Renal cortex interstitium (tissue), 11 donors: ENCODE measurements around the gene NPEPPS. TPM values are rescaled to one million over a fixed set of nuclear protein-coding genes. Genes with fewer than 3 reads are reported as not detected.

Experiments
- DNase-seq, 11 donors: peaks; one replicate each; pipeline ENCODE4 v3.0.0-alpha.2; 2013; ENCODE audit warnings: low read depth in 9 of 11, low spot score in 4 of 11; ENCODE audit errors: extremely low read depth in 1 of 11
- polyA plus RNA-seq, 3 donors: library from polyadenylated mRNA; unstranded; fragments of 120-200 nt; gene quantifications; one replicate each; pipeline ENCODE4 v1.2.1, GENCODE V29; 2013; ENCODE audit not compliant: insufficient read length in 3 of 3

Gene NPEPPS
- polyA plus RNA-seq, 3 donors: 149 to 190 (median 150) TPM

DNA sequence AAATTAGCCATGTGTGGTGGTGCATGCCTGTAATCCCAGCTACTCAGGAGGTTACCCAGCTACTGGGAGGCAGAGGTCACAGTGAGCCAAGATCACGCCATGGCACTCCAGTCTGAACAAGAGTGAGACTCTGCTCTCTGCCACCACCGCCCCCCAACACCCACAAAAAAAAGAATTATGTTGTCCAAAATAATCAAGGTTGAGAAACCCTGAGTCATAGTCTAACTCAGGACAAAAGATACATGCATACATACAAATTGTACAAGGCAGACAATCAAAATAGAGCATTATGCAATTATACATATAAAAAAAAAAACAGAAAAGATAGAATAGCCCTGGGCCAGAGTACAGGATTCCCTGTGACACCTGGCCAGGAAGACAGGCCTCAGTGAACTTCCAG, 112.2 kb downstream of the NPEPPS start:
- no peak for DNase-seq

DNA sequence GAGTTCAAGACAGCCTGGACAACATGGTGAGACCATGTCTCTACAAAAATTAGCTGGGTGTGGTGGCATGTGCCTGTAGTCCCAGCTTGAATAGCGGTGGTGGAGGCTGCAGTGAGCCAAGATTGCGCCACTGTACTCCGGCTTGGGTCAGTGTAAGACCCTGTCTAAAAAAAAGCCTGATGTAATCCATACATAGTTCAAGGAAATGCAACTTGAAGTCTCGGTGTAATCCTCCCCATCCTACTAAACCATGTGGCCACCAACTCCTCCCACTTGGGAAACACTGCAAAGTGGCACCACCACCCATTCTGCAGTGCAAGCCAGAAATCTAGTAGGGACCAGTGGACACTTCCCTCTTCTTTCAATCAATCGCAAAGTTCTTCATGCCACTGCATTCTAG, 113.4 kb downstream of the NPEPPS start:
- DNase-seq: no peak

DNA sequence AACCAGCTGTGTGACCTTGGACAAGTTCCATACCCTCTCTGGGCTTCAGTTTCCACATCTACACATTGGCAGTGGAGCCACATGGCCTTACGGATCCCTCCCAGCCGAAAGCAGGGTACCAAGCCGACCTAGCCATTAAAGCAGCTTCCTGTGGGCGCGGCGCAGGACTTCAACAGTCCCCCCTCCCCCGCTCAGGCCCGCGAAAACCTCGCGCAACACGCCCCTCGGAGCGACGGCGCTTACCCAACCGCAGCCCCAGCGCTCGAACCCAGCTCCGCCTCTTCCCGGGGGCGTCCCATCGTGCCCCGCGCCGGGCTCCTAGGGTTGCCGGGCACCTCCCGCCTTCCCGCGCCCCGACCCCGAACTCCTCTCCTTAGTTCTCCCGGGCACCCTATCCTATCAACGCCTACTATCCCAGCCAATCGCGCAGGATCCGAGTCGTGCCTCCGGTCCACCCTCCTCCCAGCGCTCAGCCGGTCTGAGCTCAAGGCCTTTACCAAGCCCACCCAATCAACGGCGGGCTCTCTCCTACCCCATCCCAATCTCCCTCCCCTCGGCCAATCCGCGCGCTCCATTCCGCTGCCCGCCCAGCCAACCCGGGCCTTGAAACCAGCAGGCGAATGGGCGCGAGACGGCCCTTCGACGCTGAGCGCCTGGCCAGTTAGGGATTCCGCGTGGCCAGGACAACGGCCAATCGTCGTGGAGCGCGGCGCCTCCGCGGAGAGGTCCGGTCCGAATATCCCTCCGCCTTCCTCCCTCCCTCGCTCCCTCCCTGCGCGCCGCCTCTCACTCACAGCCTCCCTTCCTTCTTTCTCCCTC, 118.5 kb downstream of the NPEPPS start, which contains the start of gene KPNB1:
TSS of gene KPNB1 (plus strand) at position 767 of the 819 bp plus-strand sequence. CDS start 326 bp downstream, outside the sequence.
- peak; percentile 97 to 100 (median 99) for DNase-seq

DNA sequence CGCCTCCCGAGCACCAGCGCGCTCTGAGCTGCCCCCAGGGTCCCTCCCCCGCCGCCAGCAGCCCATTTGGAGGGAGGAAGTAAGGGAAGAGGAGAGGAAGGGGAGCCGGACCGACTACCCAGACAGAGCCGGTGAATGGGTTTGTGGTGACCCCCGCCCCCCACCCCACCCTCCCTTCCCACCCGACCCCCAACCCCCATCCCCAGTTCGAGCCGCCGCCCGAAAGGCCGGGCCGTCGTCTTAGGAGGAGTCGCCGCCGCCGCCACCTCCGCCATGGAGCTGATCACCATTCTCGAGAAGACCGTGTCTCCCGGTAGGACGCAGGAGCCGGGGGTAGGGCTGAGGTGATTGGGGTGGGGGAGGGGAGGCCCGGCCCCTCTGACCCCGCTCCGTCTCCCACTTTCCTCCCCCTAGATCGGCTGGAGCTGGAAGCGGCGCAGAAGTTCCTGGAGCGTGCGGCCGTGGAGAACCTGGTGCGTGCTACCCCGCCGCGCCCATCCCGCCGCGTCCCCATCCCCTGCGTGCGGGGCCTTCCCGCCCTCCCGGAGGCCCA, 119.1 kb downstream of the NPEPPS start:
- peak in 5 of 11 donors; percentile 10 to 50 (median 35) for DNase-seq

DNA sequence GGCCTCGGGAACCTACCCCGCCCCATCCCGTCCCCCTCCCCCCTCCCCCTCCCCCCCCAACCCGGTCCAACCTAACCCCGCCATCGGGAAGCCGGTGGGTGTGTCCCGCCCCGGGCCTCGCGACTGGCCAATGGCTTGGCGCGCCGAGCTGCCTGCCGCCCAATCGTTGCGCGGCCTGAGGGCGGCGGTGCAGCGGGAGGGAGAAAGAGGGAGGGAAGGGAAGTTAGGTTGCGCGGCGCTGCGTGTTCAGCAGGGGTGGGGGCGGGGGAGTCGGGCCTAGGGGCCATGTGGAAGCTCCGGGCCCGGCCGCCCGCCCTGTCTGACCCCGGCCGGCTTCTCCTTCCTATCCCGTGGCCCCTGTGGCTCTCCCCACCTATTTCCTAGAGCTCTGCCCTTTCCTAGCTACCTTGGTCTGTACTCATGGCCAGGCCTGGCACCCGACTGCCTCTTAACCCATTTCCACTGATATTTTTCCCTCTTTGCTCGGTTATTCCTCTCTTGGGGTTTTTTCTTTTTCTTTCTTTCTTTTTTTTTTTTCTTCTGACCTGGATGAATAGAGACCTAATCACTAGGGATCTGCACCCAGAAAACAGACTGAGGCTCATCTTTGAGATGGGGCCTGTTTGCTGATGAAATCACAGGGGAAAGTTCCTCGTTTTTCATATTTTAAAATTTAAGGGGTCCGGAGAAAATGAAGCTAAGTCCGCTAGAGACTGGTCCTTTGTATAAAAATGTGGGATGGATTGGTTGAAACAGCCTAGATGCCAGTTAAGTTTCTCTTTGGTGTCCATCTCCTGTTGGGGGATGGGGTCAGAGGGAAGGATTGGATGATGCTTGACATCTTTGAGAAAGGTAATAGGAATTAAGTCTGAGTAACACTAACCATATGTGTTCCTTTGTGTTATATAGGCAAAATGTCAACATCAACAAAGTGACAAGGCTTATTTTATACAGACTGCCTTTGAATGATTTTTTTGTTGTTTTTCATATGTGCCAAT, 119.9 kb downstream of the NPEPPS start:
- DNase-seq: peak; percentile 68 to 93 (median 86)

DNA sequence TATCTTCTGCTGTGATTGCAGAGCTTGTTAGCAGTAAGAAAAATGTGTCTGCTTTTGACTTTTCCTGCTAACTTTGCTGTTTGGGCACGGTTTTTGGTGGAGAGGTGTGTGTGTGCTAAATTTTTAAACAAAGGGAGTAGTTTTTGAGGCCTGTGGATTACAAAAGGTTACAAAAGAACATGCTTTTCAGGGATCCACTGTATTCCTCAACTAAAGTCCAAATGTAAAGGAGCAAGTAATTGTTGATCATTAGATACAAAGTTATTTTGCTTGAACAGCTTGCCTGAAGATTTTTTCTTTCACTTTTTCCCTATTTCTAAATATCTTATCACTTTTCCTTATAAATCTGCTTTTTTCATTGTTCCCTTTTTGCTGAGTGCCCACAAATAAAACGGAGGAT, 120.8 kb downstream of the NPEPPS start:
- DNase-seq: no peak

DNA sequence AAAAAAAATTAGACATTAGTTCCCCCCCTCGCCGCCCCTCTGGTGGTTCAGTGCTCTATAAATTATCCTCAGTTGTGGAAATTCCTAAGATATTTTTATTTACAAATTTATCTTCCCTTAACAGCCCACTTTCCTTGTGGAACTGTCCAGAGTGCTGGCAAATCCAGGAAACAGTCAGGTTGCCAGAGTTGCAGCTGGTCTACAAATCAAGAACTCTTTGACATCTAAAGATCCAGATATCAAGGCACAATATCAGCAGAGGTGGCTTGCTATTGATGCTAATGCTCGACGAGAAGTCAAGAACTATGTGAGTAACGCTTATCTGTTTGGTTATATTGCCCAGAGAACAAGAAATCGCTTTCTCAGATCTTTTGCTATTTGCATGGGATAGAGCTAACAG, 121.7 kb downstream of the NPEPPS start:
- DNase-seq: no peak

DNA sequence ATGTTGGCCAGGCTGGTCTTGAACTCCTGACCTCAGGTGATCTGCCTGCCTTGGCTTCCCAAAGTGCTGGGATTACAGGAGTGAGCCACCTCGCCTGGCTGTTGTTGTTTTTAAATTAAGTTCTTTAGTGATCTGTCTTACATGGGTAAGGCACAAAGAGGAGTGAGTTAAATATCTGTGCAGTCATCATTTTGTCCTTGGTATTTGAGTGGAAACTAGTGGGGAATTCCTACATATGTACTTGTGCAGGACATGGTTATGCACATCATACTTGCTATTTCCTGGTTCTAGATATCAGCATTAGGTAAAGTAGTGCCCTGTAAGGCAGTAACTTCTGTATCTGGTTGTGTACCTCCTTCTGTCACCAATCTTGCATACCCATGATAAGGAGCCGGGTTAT, 122.5 kb downstream of the NPEPPS start:
- no peak for DNase-seq

DNA sequence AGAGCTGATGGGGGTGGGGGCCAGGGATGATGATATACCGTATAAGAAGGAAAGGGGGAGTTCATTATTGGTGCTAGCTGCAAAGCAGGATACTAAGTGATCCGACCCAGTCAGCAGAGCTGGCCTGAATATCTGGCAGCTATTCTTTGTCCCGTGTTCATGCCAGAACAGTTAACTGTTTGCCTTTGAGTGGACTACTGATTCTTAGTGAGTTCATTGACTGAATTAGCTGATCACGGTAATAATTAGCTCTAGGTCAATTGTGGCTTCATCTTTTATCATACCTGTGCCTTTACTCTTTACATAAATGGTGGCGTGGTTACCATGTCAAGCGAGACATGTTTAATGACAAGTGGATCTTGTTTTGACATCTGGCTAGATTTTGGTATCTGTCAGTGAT, 124.1 kb downstream of the NPEPPS start:
- DNase-seq: no peak

DNA sequence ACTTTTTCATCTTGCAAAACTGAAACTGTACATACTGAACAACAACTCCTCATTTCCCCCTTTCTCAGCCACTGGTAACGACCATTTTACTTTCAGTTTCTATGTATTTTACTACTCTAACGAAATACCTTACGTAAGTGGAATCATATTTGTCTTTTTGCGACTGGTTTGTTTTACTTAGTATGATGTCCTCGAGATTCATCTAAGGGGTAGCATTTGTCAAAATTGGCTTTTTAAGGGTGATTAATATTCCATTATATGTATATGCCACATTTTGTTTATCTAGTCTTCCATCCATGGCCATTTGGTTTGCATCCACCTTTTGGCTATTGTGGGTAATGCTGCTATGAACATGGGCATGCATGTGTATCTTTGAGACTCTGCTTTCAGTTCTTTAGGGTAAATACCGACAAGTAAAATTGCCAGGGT, 129.2 kb downstream of the NPEPPS start:
- no peak for DNase-seq

DNA sequence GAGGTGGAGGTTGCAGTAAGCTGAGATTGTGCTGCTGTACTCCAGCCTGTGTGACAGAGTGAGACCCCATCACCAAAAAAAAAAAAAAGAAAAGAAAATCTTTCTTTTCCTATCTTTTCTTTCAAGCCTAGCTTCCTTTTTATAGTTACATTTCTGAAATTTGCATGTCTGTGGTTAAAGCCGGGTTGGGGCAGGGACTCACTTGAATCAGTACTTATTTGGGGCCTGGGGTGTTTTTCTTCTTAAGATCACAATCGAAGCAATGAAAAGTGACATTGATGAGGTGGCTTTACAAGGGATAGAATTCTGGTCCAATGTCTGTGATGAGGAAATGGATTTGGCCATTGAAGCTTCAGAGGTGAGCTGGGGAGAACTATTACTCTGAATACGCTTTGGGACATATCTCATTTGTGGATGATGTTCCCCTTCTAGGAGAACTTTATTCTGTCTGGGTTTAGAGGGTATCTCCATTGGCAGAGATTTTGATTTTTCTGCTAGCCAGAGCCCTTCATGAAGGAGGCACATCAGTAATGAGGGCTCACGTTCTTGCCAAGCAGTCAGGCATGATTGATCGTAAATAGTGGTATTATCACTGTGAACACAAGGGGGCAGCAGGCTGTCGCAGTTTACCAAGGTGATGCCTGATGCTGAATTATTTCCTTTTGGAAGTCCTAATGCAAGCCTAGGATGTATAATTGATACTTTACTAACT, 133.2 kb downstream of the NPEPPS start:
- peak in 10 of 11 donors; percentile 39 to 65 (median 53) for DNase-seq

DNA sequence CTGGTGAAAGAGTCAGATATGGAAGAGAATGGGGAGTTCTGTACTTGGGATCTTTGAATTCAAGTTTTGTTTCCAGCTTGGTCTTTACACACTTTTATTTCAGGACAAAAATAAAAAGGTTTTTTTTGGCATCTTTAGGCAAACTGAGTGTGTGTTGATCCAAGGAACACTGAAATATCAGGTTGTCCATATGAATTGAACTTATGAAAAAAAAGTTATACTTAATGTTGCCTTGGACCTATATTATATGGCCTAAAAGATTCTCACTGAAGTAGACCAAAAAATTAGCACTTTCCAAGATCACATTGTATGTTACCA, 133.7 kb downstream of the NPEPPS start:
- DNase-seq: no peak

DNA sequence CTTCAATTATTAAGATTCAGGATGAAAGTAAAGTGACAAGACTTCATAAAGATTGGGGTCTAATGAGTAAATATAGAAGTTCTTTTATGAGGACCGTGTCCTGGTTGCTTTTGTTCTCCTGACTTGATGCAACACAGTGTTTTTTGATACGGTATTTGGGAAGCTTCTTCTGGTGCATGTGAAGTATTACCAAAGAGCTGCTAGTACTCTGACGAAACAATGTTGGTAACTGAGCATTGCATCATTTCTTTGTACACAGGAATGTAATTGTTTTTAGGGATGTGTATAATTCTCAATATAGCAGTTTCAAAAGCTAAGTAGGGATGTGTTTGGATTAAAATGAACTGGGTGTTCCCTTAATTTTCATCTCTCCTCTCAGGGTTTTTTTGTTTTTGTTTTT, 134.7 kb downstream of the NPEPPS start:
- no peak for DNase-seq

DNA sequence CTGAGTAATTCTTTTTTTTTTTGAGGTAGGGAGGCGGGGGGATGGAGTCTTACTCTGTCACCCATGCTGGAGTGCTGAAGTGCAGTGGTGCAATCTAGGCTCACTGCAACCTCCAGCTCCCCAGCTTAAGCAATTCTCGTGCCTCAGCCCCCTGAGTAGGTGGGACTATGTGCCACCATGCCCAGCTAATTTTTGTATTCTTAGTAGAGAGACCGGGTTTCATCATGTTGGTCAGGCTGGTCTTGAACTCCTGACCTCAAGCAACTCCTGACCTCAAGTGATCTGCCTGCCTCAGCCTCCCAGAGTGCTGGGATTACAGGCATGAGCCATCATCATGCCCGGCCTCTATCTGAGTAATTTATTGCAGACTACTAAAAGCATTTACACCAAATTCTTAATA, 138.2 kb downstream of the NPEPPS start:
- no peak for DNase-seq

DNA sequence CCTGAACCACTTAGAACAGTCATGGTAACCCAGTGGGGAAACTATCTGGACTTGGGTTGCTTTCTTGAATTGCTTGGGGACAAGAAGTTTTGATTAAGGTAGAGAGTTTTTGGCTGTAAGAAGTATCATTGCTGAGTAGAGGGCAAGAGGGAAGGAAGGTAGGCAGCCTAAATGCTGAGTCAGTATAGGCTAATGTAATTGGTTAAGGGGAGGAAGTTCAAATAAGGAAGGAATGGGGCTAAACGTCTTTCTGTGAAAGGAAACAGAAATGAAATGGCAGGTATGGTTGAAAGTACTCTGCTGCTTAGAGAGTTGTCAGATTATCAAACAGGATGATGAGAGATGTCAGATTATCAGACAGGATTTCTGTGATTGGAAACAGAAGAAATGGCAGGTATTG, 139.2 kb downstream of the NPEPPS start:
- DNase-seq: no peak
